SK-N-MC (cell line): ENCODE measurements around the gene CYTH1.

Source experiments
- EZH2 ChIP-seq: fragments of 200-600 bp; sonication (generic); IDR thresholded peaks from one replicate; pipeline ENCODE4 v1.6.1; 2017; ENCODE audit warnings: antibody characterized with exemption
- POLR2AphosphoS5 ChIP-seq: IDR thresholded peaks from 2 replicates; pipeline ENCODE4 v1.6.1; 2012; ENCODE audit warnings: mild to moderate bottlenecking, low read depth, low read length, borderline replicate concordance

DNA sequence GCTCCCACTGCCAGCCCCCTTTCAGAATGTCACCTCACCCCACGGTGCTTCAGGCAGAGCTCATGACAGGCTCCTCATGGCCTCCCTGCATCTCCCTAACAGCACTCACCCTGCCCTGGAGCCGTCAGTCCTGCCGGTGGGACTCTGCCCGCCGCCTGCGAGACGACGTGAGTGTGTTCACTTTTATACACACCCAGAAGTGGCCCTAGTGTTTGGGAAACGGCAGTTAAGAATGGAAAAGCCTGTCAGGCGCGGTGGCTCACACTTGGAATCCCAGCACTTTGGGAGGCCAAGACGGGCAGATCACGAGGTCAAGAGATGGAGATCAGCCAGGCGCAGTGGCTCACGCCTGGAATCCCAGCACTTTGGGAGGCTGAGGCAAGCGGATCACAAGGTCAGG lies 12.3 kb upstream of the CYTH1 start:
- TF ChIP-seq EZH2 (no peak), POLR2AphosphoS5 (no peak)
